Measurements from ENCODE around the gene IKZF3.

DNA sequence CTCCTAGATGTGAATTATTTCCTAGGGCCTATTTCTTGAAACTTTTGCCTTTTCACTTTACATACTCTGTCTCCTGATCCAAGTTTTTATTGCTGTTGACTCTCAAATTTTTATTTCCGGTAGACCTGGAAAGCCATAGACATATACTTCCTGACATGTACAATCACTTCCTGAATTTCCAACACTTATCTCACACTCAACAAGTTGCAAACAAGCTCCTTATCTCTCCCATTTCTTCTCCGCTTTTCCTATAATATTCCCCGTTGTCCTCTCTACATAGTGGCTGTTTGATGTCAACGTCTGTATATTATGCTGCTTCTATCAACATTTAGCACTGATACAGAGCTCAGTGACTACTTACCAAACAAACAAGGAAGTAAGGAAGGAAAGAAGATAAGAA lies 59.3 kb downstream of the IKZF3 start:
- TF ChIP-seq, protein P1, sequence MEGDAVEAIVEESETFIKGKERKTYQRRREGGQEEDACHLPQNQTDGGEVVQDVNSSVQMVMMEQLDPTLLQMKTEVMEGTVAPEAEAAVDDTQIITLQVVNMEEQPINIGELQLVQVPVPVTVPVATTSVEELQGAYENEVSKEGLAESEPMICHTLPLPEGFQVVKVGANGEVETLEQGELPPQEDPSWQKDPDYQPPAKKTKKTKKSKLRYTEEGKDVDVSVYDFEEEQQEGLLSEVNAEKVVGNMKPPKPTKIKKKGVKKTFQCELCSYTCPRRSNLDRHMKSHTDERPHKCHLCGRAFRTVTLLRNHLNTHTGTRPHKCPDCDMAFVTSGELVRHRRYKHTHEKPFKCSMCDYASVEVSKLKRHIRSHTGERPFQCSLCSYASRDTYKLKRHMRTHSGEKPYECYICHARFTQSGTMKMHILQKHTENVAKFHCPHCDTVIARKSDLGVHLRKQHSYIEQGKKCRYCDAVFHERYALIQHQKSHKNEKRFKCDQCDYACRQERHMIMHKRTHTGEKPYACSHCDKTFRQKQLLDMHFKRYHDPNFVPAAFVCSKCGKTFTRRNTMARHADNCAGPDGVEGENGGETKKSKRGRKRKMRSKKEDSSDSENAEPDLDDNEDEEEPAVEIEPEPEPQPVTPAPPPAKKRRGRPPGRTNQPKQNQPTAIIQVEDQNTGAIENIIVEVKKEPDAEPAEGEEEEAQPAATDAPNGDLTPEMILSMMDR (IDR thresholded peaks at IDR 0.05) = no peak
- TF ChIP-seq POLR2AphosphoS5 (IDR thresholded peaks at IDR 0.05) (no peak), POLR2A (IDR thresholded peaks at IDR 0.05) (no peak)
